Ishikawa (cell line): Measurements from ENCODE around the gene SYT15.

ENCODE experiments used
- CREB1 ChIP-seq: IDR thresholded peaks from 2 replicates; pipeline ENCODE4 v1.6.1; 2012; ENCODE audit warnings: low read depth
- EP300 ChIP-seq: IDR thresholded peaks from 2 replicates; pipeline ENCODE4 v1.6.1; 2012; ENCODE audit warnings: borderline replicate concordance
- MAX ChIP-seq: IDR thresholded peaks from 2 replicates; pipeline ENCODE4 v1.6.1; 2012
- NFIC ChIP-seq: IDR thresholded peaks from 2 replicates; pipeline ENCODE4 v1.6.1; 2012
- RAD21 ChIP-seq: IDR thresholded peaks from 2 replicates; pipeline ENCODE4 v1.6.1; 2012; ENCODE audit warnings: low read depth
- REST ChIP-seq: IDR thresholded peaks from 2 replicates; pipeline ENCODE4 v1.6.1; 2012; ENCODE audit warnings: low read depth, mild to moderate bottlenecking
- YY1 ChIP-seq: IDR thresholded peaks from 2 replicates; pipeline ENCODE4 v1.6.1; 2012; ENCODE audit warnings: low read depth
- ZBTB7A ChIP-seq: IDR thresholded peaks from 2 replicates; pipeline ENCODE4 v1.6.1; 2012; ENCODE audit warnings: low read depth

DNA sequence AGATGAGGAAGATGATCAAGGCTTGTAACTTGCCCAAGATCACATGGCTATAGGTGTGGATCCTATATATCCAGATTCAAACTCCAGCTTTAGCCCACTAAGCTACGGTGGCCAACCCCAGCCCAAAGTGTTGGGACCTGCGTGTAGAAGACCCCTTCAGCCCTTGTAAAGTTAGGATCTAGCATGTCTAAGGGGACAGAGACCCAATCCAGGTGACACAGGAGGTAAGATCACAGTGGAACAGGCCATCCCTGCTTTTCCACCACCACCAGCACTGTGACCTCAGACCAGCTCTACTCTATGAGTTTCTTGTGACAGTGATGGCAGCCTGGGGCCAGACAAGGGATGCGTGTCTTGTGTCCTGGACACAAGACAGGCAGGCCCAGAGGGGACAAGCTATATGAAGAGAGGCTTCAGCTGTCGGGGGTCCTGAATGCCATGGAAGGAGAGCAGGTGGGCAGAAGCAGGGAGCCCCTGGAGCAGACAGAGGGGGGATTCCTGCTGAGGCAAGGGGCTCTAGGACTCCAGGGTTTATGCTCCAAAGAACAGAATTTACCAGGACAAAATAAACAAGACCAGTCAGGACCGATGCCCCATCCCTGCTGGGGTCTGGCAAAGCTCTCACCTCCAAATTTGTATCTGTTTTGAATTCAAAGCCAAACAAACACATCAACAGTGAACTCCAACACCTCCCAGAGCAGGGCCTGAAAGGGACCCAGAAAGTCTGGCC, 32.9 kb upstream of the SYT15 start:
- TF ChIP-seq RAD21 (no peak), NFIC (no peak), EP300 (no peak), REST (no peak), MAX (no peak), ZBTB7A (no peak), YY1 (no peak), CREB1 (no peak)
